AG09309 (cell line): ENCODE results near the gene DNAI1.
A peak's percentile ranks its signal among the peaks of the same experiment; 100 is the strongest.

Experiments used
- DNase-seq: peaks from one replicate; pipeline ENCODE4 v3.0.0-alpha.2; 2010; ENCODE audit warnings: low read depth
- H3K4me3 ChIP-seq: 2 replicates; pipeline ENCODE4 v1.5.1; 2011; ENCODE audit warnings: mild to moderate bottlenecking, low read depth, low read length, moderate library complexity; ENCODE audit not compliant: control insufficient read depth
- CTCF ChIP-seq: IDR thresholded peaks from 2 replicates; pipeline ENCODE4 v1.5.1; 2011; ENCODE audit warnings: mild to moderate bottlenecking, low read depth, low read length, inconsistent platforms; ENCODE audit not compliant: insufficient read depth, control insufficient read depth; ENCODE audit errors: missing control alignments

The DNAI1 gene

GRCh38 chr9:34520505-34521385 is 62.1 kb downstream of the DNAI1 start:
- H3K4me3 ChIP-seq: no peak overlapping the region
- DNase-seq: no peak
- no peak for TF ChIP-seq CTCF

- no peak for DNase-seq
- no peak for TF ChIP-seq CTCF
- no peak overlapping the region for H3K4me3 ChIP-seq
Measured at GRCh38 chr9:34521406-34522045, 62.9 kb downstream of the DNAI1 start.

- H3K4me3 ChIP-seq: peak overlapping the region; percentile 33
- TF ChIP-seq CTCF: no peak
- DNase-seq: no peak
Measured at GRCh38 chr9:34522091-34522887, 63.7 kb downstream of the DNAI1 start.

- no peak for TF ChIP-seq CTCF
- H3K4me3 ChIP-seq: peak within 1 kb of the TSS; percentile 33
- DNase-seq: peak; percentile 25
Measured at GRCh38 chr9:34522971-34523797, 64.6 kb downstream of the DNAI1 start, which contains the start of gene ENHO. ENHO (minus strand) TSS chr9:34522990; CDS start chr9:34521695, 1,295 bp downstream.

GRCh38 chr9:34524349-34524748 is 65.7 kb downstream of the DNAI1 start:
- no peak overlapping the region for H3K4me3 ChIP-seq
- no peak for TF ChIP-seq CTCF
- DNase-seq: no peak
